Posterior cingulate gyrus (tissue), 11 donors: ENCODE measurements around the gene IFNB1.

ENCODE experiments used
- DNase-seq, 10 donors: peaks; one replicate each; pipeline versions ENCODE4 v3.0.0 to v3.0.0-alpha.2; 2020 to 2021; ENCODE audit warnings: mixed read lengths in 3 of 10
- intact Hi-C: fragments of 100-400 bp; cut with DNase I; formaldehyde crosslinking; loops from one replicate; pipeline ENCODE4 v1.15.1; 2023

Gene IFNB1

GRCh38 chr9:21077781-21078180 lies at the start of gene IFNB1:
IFNB1 (minus strand) TSS chr9:21077942; CDS start chr9:21077869, 73 bp downstream.
- intact Hi-C loops = loop anchor here (10.0 kb wide), 2 partner anchors 57 to 93 kb away; no protein-coding TSS in a partner anchor
- no peak for DNase-seq

GRCh38 chr9:21121595-21122251 lies 44.0 kb upstream of the IFNB1 start:
- intact Hi-C loops = no loop called here

GRCh38 chr9:21121079-21121478 lies 43.3 kb upstream of the IFNB1 start:
- intact Hi-C loops = no loop called here
- DNase-seq = no peak

More at GRCh38 chr9:21121595-21122251, 44.0 kb upstream of the IFNB1 start:
- no peak for DNase-seq

- no peak for DNase-seq
- intact Hi-C loops = no loop called here
Measured at GRCh38 chr9:21119093-21119770, 41.5 kb upstream of the IFNB1 start.

- DNase-seq = no peak
- intact Hi-C loops = loop anchor here (5.0 kb wide), 2 partner anchors 172 to 492 kb away; partner anchors contain the start of gene MLLT3
Measured at GRCh38 chr9:21114311-21114710, 36.6 kb upstream of the IFNB1 start.

GRCh38 chr9:21110708-21111576 lies 33.2 kb upstream of the IFNB1 start:
- DNase-seq = no peak
- intact Hi-C loops = loop anchor here (1.0 to 5.0 kb wide), 4 partner anchors 169 to 1186 kb away; partner anchors contain the start of gene MLLT3

GRCh38 chr9:21104787-21105186 lies 27.0 kb upstream of the IFNB1 start:
- no peak for DNase-seq
- intact Hi-C loops = no loop called here

GRCh38 chr9:21102305-21102704 lies 24.6 kb upstream of the IFNB1 start:
- intact Hi-C loops = no loop called here
- DNase-seq = no peak

GRCh38 chr9:21097817-21098216 lies 20.1 kb upstream of the IFNB1 start:
- DNase-seq = no peak
- intact Hi-C loops = no loop called here

GRCh38 chr9:21096901-21097255 lies 19.1 kb upstream of the IFNB1 start:
- intact Hi-C loops = no loop called here
- DNase-seq = no peak

GRCh38 chr9:21096172-21096900 lies 18.6 kb upstream of the IFNB1 start:
- DNase-seq = no peak
- intact Hi-C loops = no loop called here

GRCh38 chr9:21095561-21095960 lies 17.8 kb upstream of the IFNB1 start:
- DNase-seq = no peak
- intact Hi-C loops = no loop called here

- intact Hi-C loops = no loop called here
- no peak for DNase-seq
Measured at GRCh38 chr9:21086538-21086937, 8.8 kb upstream of the IFNB1 start.

GRCh38 chr9:21085005-21085404 lies 7.3 kb upstream of the IFNB1 start:
- no peak for DNase-seq
- intact Hi-C loops = no loop called here

- intact Hi-C loops = no loop called here
- no peak for DNase-seq
Measured at GRCh38 chr9:21084242-21084850, 6.6 kb upstream of the IFNB1 start.

GRCh38 chr9:21082671-21083070 lies 4.9 kb upstream of the IFNB1 start:
- intact Hi-C loops = no loop called here
- DNase-seq = no peak

- intact Hi-C loops = no loop called here
- no peak for DNase-seq
Measured at GRCh38 chr9:21081999-21082398, 4.3 kb upstream of the IFNB1 start.

GRCh38 chr9:21081451-21081850 lies 3.7 kb upstream of the IFNB1 start:
- intact Hi-C loops = no loop called here
- DNase-seq = no peak

- intact Hi-C loops = no loop called here
Measured at GRCh38 chr9:21080793-21081192, 3.1 kb upstream of the IFNB1 start.

GRCh38 chr9:21078702-21079101 lies 960 bp upstream of the IFNB1 start:
- no peak for DNase-seq
- intact Hi-C loops = loop anchor here (10.0 kb wide), 2 partner anchors 56 to 94 kb away; no protein-coding TSS in a partner anchor

More at GRCh38 chr9:21080793-21081192, 3.1 kb upstream of the IFNB1 start:
- DNase-seq = no peak
